Stimulated activated CD4-positive, alpha-beta T cell treated with anti-CD3 and anti-CD28 coated beads, Interleukin-2, amount 100 ng/mL, for 24 hours (primary cell): Measurements from ENCODE around the gene LEPROT.
A peak's percentile ranks its signal among the peaks of the same experiment; 100 is the strongest.
"Not testable (repeated sequence)": the region's sequence is repeated elsewhere in the genome, so short reads cannot be mapped to it uniquely, and the experiment has no call there.

Source experiments
- DNase-seq, 2 donors: peaks; one replicate each; pipeline ENCODE4 v3.0.0-alpha.2; 2020

LEPROT gene, protein sequence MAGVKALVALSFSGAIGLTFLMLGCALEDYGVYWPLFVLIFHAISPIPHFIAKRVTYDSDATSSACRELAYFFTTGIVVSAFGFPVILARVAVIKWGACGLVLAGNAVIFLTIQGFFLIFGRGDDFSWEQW

DNA sequence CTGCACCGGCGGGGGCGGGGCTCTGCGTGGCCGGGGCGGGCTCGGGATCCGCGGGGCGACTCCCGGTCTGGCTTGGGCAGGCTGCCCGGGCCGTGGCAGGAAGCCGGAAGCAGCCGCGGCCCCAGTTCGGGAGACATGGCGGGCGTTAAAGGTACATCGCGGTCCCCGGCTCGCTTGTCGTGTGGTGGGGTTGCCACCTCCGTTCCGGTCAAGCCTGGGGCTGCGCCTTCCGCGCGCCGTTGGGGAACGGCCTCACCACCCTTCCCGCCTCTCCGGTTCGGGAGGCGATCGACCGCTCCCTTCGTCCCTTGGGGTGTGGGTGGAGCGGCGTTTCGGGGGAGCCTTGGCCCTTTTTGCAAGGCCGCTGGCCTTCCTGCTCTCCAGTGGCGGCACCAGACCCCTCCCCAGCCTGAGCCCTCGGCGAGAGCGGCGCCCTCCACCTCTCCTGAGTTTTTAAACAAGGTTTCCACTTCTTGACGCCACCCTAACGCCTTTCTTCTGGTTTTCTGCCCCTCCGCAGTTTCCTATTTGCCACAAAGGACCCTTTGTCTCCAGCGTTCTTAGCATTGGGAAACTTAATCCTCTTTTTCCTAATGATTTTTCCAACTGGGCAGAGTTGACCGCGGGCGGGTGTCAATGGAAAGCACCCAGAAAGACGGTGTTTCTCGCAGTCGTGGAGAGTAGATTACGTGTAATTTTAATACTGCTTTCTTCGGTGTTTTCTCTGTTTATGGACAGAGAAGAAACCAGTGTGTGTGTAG is at the start of gene LEPROT, which contains the start of gene LEPR:
Gene LEPROT, plus strand, starts transcription at position 79 of the 761 bp plus-strand sequence. Its CDS starts 57 bp downstream, at position 136.
Gene LEPR, plus strand, starts transcription at position 79 of the 761 bp plus-strand sequence. CDS start 144,898 bp downstream, outside the sequence.
- DNase-seq: no peak

GRCh38 chr1:65371544-65371943 is 48.9 kb upstream of the LEPROT start:
- DNase-seq: no peak

DNA sequence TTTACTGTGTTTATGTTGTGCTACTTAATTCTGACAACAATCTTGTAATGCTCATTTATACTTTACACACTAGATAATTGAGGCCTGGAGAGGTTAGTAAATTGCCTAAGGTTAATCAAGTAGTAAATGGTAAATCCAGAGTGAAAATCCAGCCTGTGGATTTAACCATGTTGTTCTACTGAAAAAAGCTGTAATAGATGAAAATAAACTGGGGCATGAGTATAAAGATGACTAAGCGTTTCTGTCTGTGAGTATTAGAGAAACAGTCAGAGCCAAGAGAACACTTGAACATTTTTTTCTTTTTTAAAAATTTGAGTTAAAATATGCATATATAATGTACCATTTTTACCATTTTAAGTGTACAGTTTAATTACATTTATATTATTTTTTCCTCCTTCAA is 47.9 kb upstream of the LEPROT start:
- DNase-seq: no peak

GRCh38 chr1:65377496-65378246 is 42.8 kb upstream of the LEPROT start:
- DNase-seq: no peak

DNA sequence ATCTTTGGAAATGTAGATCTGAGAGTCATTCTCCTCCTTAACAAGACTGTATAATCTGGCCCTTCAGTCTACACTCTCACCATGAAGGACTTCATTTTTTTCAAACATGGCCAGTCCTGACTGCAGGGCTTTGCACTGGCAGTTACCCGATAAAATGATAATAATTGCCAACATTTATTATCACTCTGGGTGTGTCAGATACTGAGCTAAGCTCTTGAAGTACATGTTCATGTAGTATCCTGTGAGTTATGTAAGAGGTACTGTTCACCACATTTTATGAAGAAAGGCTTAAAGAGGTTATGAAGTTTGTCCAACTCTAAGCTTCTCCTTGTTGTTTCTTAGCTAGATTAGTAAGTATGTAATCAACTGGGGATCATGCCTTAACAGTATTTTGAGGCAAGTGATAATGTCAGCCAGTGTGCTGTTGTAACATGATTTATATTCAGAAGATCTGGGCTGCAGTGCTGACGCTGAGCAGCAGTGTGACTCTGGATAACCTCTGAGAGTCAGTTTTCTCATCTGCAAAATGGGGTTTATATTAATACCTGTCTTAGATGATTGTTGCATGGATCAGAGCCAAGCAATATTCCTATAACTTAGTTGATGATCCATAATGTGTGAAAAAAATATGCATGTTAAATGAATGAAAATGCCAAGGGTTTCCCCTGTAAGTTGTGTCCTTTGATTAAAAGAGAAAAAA is 42.1 kb upstream of the LEPROT start:
- DNase-seq: no peak

- not testable (repeated sequence) for DNase-seq
These were observed 36.0 kb upstream of the LEPROT start for GRCh38 chr1:65384426-65384825.

DNA sequence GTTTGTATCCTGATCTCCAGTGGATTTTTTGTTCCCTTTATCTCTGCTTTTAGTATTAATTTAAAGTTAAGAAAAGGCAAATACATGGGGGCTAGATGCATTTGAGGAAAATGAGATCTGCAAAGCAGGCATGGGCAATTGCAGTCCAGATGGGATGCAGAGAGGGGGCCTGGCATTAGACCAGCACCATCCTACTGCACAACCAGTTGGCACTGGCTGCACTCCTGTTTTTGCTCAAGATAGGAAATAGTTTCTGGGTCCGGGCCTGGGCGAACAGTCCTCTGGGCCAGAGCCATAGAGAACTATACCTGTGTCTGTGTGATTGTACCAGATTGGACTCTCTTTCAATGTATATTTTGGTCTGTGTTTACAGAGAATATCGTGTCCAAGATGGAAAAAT is 34.0 kb upstream of the LEPROT start:
- no peak for DNase-seq

DNA sequence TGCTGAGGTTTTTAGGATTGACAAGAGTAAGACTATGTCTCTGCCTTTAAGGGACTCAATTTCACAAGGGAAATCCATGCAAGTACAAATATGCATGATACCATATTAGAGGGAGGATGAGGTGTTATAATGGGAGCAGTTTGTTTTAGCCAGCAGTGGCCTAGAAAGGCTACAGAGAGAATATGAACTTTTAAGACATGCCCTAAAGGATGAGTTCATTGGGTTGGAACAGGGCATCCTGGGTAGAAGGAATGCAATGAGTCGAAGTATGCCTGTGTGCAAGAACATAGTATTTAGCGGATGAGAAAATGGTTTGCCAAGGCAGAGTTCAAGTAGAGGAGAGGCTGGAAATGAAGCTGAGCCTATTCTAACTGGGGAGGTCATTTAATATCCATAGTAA is 32.6 kb upstream of the LEPROT start:
- no peak for DNase-seq

GRCh38 chr1:65388908-65389695 is 31.4 kb upstream of the LEPROT start:
- no peak for DNase-seq

DNA sequence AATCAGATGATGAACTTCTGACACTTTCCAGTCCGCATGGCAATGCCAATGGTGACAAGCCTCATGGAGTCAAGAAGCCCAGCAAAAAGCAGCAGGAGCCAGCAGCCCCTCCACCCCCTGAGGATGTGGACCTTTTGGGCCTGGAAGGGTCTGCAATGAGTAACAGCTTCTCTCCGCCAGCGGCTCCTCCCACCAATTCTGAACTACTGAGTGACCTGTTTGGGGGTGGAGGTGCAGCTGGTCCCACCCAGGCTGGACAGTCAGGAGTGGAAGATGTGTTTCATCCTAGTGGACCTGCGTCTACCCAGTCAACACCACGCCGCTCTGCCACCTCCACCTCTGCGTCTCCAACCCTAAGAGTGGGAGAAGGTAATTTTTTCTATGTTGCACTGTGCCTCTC is 28.0 kb upstream of the LEPROT start:
- DNase-seq: no peak

- peak; percentile 4 to 24 for DNase-seq
These were observed 27.1 kb upstream of the LEPROT start for GRCh38 chr1:65393347-65393746.

GRCh38 chr1:65393928-65394327 is 26.5 kb upstream of the LEPROT start:
- DNase-seq: no peak

- no peak for DNase-seq
These were observed 24.4 kb upstream of the LEPROT start for GRCh38 chr1:65395887-65396612.

GRCh38 chr1:65398083-65398482 is 22.4 kb upstream of the LEPROT start:
- DNase-seq: no peak

GRCh38 chr1:65399003-65399402 is 21.5 kb upstream of the LEPROT start:
- no peak for DNase-seq

DNA sequence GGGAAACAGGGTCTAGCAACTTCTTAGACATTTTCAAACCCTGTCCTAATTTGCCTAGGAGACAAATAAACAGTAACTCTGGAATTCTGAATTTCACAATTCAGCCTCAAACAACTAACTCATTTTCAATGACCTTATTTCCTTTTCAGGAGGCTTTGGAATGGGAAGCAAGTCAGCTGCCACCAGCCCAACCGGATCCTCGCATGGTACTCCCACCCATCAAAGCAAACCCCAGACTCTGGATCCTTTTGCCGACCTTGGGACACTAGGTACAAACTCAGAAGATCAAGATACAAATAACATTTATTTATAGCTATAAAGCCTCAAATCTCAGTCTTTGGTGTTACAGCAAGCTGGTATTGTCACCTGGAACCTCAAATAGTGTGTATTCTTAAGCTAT is 18.9 kb upstream of the LEPROT start:
- DNase-seq: no peak

DNA sequence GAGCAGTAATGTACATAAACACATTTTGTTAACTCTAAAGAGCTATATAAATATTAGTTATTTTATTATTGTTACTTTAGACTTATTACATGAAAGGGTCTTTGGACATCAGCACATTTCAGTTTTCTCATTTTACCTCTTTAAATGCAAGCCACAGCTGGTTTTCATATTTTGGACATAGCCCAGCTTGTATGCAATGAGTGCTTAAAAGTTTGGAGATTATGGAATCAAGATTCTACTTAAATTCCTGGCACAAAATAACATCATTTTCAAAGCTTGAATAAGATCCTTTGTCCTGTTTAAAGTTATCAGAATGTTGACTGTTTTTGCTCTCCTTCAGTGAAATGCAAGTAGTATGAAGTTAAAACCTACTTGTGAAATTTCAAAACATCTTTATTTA is 15.5 kb upstream of the LEPROT start:
- DNase-seq: no peak

- no peak for DNase-seq
These were observed 12.6 kb upstream of the LEPROT start for GRCh38 chr1:65407877-65408276.

- DNase-seq: no peak
These were observed 11.2 kb upstream of the LEPROT start for GRCh38 chr1:65409314-65409713.

GRCh38 chr1:65409816-65410326 is 10.6 kb upstream of the LEPROT start:
- no peak for DNase-seq

DNA sequence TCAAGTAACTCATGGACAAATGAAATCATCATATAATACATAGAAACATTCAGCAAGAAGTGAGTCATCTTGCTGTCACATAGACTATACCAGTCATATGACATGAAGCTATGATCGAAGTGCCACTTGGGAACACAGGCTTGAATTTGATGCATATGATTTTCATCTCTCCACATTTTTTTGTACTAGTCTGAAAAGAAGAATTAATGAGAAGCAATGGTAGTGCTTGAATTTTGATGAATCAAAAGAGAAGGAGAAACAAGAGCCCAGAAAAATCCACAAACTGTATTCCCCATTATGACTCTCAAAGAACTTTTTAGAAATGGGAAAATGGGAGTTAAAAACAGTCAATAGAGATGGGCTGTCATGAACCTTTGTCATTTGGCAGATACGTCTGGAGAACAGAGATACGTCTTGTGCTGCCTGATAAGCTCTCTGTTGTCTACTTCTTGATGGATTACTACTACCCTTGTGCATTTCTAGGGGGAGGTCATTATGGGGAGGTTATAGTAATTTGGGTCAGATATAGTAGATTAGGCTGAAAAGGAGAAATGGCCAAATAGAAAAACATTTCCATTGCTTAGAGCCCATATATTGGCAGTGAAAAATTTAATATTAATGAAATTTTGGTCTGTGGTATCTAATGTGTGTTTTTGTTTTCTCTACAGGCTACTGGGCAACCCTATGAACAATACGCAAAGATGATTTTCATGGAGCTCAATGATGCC is 8.0 kb upstream of the LEPROT start:
- no peak for DNase-seq
